Stimulated activated naive B cell treated with anti-CD40 and anti-IgM and Interleukin-4, amounts not matched to agents 10 μg/mL and 1 μg/mL and 100 μg/mL, for 72 hours (primary cell): ENCODE data around the gene EXO1.

Experiments used
- ATAC-seq, 2 donors: fragments of 150-1000 bp; cut with Tn5 transposase; replicated peaks; 2 replicates each; pipeline ENCODE4 v1.10.0; 2021; ENCODE audit warnings: moderate library complexity in 1 of 2
- DNase-seq: peaks from one replicate; pipeline ENCODE4 v3.0.0; 2021
- H3K27ac Mint-ChIP-seq: one replicate; pipeline ENCODE4 v1.8.0; 2022; ENCODE audit warnings: mild to moderate bottlenecking, mixed read lengths
- H3K27me3 Mint-ChIP-seq, 2 donors: one replicate each; pipeline ENCODE4 v1.8.0; 2022; ENCODE audit warnings: mixed read lengths in 2 of 2
- H3K36me3 Mint-ChIP-seq, 2 donors: one replicate each; pipeline ENCODE4 v1.8.0; 2022; ENCODE audit warnings: mixed read lengths in 2 of 2, mild to moderate bottlenecking in 1 of 2
- H3K4me1 Mint-ChIP-seq, 2 donors: one replicate each; pipeline ENCODE4 v1.8.0; 2022; ENCODE audit warnings: mixed read lengths in 2 of 2, mild to moderate bottlenecking in 1 of 2
- H3K4me3 Mint-ChIP-seq, 2 donors: one replicate each; pipeline ENCODE4 v1.8.0; 2022; ENCODE audit warnings: mild to moderate bottlenecking in 2 of 2, mixed read lengths in 2 of 2, moderate library complexity in 1 of 2
- H3K9me3 Mint-ChIP-seq, 2 donors: one replicate each; pipeline ENCODE4 v1.8.0; 2022; ENCODE audit warnings: mixed read lengths in 2 of 2, mild to moderate bottlenecking in 1 of 2

EXO1 gene

DNA sequence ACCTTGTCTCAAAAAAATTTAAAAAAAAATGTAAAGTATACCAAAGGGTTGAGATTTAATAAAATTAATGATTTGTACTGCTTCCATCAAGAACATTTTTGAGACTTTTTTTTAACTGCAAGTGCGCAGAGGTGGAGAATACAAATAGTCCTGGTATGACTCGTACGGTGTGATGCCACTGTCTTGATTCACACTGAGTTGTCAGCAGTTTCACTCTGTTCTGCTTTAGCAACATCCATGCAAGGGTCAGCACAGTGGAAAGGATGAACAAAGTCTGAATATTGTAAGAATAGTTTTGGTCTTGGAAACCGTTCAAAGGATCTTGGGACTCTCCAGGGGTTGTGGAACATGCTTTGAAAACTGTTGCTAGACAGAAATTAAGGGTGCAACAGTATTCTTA lies 40.2 kb downstream of the EXO1 start:
- no peaks in the 10 kb centered on the region for H3K9me3 Mint-ChIP-seq
- no peaks in the 10 kb centered on the region for H3K4me1 Mint-ChIP-seq
- DNase-seq = no peak
- H3K27me3 Mint-ChIP-seq = no peaks in the 10 kb centered on the region
- peaks cover 1 to 7% of the 10 kb centered on the region in 2 donors for H3K36me3 Mint-ChIP-seq
- H3K4me3 Mint-ChIP-seq = no peak overlapping the region
- H3K27ac Mint-ChIP-seq = no peak overlapping the region
- no peak for ATAC-seq

DNA sequence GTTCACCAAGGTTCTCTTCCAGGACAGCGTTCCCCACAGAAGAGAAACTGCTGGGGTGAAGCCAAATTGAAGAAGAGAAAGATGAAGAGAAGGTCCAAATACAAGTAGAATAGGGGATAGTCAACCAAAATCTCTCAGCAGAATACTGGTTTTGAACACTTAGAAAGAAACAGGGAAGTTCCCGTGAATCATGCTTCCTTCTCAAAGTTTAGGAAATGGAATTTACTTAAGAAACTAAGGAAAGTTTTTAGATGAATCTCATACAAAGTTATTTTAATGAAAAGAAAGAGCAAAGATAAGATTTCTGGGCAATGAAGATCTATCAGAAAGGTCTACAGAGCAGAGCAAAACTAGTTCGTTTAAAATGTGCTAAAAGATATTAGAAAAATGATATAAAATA lies 43.3 kb downstream of the EXO1 start:
- DNase-seq (no peak), ATAC-seq (no peak)
- H3K27me3 Mint-ChIP-seq = no peaks in the 10 kb centered on the region

DNA sequence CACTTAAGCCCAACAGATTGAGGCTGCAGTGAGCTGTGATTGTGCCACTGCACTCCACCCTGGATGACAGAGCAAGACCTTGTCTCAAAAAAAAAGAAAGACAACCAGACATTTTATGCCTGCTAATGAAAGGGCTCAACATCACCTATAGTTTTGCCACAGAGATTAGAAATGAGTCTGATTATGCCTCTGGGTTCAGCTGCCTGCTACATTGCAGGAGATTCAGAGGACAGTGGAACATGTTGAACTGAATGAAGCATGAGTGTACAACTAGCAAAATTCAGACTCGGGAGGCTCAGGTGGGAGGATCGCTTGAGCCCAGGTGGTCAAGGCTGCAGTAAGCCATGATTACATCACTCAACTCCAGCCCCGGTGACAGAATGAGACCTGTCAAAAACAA lies 46.0 kb downstream of the EXO1 start:
- ATAC-seq = no peak
- Mint-ChIP-seq H3K4me3 (no peak overlapping the region), H3K4me1 (peaks cover 7 to 9% of the 10 kb centered on the region in 2 donors), H3K27me3 (no peaks in the 10 kb centered on the region), H3K9me3 (no peaks in the 10 kb centered on the region), H3K27ac (no peak overlapping the region), H3K36me3 (peaks cover 0 to 3% of the 10 kb centered on the region in 2 donors)
- no peak for DNase-seq

More for the DNA sequence above, 43.3 kb downstream of the EXO1 start:
- Mint-ChIP-seq H3K4me3 (no peak overlapping the region), H3K27ac (no peak overlapping the region), H3K9me3 (no peaks in the 10 kb centered on the region), H3K4me1 (peaks cover 0 to 4% of the 10 kb centered on the region in 2 donors), H3K36me3 (peaks cover 0 to 3% of the 10 kb centered on the region in 2 donors)

DNA sequence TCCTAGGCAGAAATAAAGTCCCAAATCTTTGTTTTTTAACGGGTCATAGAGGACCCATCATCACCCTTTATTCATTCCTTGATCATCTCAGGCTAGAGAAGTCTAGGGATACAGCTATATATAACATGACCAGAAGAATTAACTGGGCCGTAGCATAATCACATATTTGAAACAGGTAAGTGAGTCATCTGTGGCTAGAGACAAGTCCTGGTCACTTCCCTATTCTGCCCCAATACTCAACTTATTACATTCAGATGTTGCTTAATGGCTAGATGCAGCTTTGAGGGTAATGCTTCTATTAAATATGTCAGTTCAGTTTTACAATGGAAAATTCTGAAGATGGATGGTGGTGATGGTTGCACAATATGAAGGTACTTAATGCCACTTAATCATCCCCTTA lies 47.0 kb downstream of the EXO1 start:
- Mint-ChIP-seq H3K27ac (peak overlapping the region; percentile 34), H3K9me3 (no peaks in the 10 kb centered on the region), H3K4me3 (no peak overlapping the region), H3K36me3 (no peaks in the 10 kb centered on the region), H3K4me1 (peaks cover 10 to 17% of the 10 kb centered on the region in 2 donors), H3K27me3 (no peaks in the 10 kb centered on the region)
- DNase-seq (no peak), ATAC-seq (peak; percentile 72 to 87)

DNA sequence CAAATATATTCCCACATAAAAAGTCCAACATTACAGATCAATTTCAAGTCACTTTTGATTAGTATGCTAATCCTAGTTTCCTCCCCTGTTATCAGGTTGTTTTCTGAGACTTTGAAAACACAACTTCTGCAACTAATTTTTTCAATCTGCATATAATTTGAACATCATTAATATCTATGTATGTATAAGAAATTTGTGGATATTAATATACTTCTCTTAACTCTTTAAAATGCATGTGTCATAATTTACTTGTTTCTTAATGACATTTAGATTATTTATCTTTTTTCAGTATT lies 48.6 kb downstream of the EXO1 start:
- DNase-seq (no peak), ATAC-seq (no peak)
- no peaks in the 10 kb centered on the region for H3K9me3 Mint-ChIP-seq
- no peaks in the 10 kb centered on the region for H3K36me3 Mint-ChIP-seq
- peaks cover 10 to 17% of the 10 kb centered on the region in 2 donors for H3K4me1 Mint-ChIP-seq
- no peaks in the 10 kb centered on the region for H3K27me3 Mint-ChIP-seq
- H3K27ac Mint-ChIP-seq = no peak overlapping the region
- H3K4me3 Mint-ChIP-seq = no peak overlapping the region

DNA sequence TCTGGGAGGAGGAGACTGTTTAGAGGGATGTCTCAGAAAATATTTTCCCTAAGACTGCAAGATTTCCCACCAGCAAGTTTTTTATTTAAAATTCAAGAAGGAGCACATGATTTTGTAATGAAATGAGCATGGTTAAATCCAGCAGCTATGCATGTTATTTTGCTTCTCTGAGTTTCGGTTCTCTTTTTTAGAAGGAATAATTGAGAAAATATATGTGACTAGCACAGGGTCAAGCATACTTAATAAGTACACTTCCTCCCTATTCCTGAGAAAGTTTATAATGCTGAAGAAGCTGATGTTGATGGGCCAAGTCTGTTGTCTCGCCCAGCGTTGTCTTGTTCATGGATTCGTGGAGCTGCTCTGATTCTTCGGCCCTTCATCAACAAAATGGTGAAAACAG lies 51.2 kb downstream of the EXO1 start:
- no peaks in the 10 kb centered on the region for H3K36me3 Mint-ChIP-seq
- H3K27me3 Mint-ChIP-seq = no peaks in the 10 kb centered on the region
- H3K9me3 Mint-ChIP-seq = no peaks in the 10 kb centered on the region
- H3K27ac Mint-ChIP-seq = no peak overlapping the region
- peak; percentile 66 to 67 for ATAC-seq
- peaks cover 10 to 17% of the 10 kb centered on the region in 2 donors for H3K4me1 Mint-ChIP-seq
- no peak for DNase-seq
- H3K4me3 Mint-ChIP-seq = no peak overlapping the region

DNA sequence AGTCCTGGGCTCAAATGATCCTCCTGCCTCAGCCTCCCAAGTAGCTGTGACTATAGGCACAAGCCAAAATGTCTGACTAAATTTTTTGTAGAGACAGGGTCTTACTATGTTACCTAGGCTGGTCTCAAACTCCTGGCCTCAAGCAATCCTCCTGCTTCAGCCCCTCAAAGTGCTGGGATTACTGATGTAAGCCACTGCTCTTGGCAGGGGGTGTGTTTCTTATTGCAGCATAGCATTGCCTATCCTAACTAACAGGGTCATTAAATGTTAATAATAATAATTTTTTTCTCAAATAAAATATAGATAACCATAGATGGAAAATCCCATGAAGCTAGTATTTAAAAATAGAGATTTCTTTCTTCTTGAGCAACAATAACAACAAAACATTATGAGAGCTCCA lies 52.4 kb downstream of the EXO1 start:
- Mint-ChIP-seq H3K9me3 (no peaks in the 10 kb centered on the region), H3K4me1 (peaks cover 6 to 17% of the 10 kb centered on the region in 2 donors), H3K27ac (no peak overlapping the region), H3K4me3 (no peak overlapping the region), H3K36me3 (no peaks in the 10 kb centered on the region), H3K27me3 (no peaks in the 10 kb centered on the region)
- ATAC-seq = no peak
- DNase-seq = no peak

- no peak for ATAC-seq
- Mint-ChIP-seq H3K4me1 (peaks cover 6 to 17% of the 10 kb centered on the region in 2 donors), H3K9me3 (no peaks in the 10 kb centered on the region), H3K36me3 (no peaks in the 10 kb centered on the region), H3K27me3 (no peaks in the 10 kb centered on the region), H3K4me3 (no peak overlapping the region), H3K27ac (no peak overlapping the region)
- no peak for DNase-seq
Measured at GRCh38 chr1:241902391-241903065, 54.5 kb downstream of the EXO1 start.

- no peak overlapping the region for H3K27ac Mint-ChIP-seq
- no peaks in the 10 kb centered on the region for H3K27me3 Mint-ChIP-seq
- ATAC-seq (no peak), DNase-seq (no peak)
- H3K9me3 Mint-ChIP-seq = peaks cover 0 to 3% of the 10 kb centered on the region in 2 donors
- H3K4me1 Mint-ChIP-seq = no peaks in the 10 kb centered on the region
- no peak overlapping the region for H3K4me3 Mint-ChIP-seq
- no peaks in the 10 kb centered on the region for H3K36me3 Mint-ChIP-seq
Measured at GRCh38 chr1:241916196-241916595, 68.2 kb downstream of the EXO1 start.

GRCh38 chr1:241917487-241917886 lies 69.5 kb downstream of the EXO1 start:
- Mint-ChIP-seq H3K4me1 (no peaks in the 10 kb centered on the region), H3K4me3 (no peak overlapping the region), H3K9me3 (peaks cover 0 to 3% of the 10 kb centered on the region in 2 donors), H3K27ac (no peak overlapping the region), H3K36me3 (no peaks in the 10 kb centered on the region), H3K27me3 (no peaks in the 10 kb centered on the region)
- DNase-seq (no peak), ATAC-seq (no peak)

DNA sequence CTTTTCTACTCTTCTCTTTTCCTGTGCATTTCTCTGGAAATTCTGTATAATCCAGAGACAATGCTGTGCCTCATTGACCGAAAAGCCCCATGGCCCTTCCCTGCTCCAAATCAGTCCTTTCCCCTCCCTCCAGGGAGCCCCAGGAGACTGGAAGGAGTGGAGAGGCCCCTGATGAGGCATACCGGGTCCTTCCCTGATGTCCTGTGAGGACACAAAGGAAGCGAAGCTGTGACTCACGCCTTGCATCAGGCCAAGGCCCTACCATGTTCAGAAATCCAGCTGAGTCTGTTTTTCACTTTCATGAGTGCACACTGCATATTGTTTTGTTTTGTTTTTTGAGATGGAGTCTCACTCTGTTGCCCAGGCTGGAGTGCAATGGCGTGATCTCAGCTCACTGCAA lies 70.9 kb downstream of the EXO1 start:
- H3K36me3 Mint-ChIP-seq = no peaks in the 10 kb centered on the region
- H3K4me3 Mint-ChIP-seq = no peak overlapping the region
- no peaks in the 10 kb centered on the region for H3K27me3 Mint-ChIP-seq
- ATAC-seq = no peak
- DNase-seq = no peak
- no peak overlapping the region for H3K27ac Mint-ChIP-seq
- H3K4me1 Mint-ChIP-seq = no peaks in the 10 kb centered on the region
- H3K9me3 Mint-ChIP-seq = peaks cover 0 to 3% of the 10 kb centered on the region in 2 donors

- Mint-ChIP-seq H3K27ac (no peak overlapping the region), H3K36me3 (no peaks in the 10 kb centered on the region), H3K4me3 (no peak overlapping the region), H3K4me1 (no peaks in the 10 kb centered on the region), H3K27me3 (no peaks in the 10 kb centered on the region), H3K9me3 (no peaks in the 10 kb centered on the region)
- DNase-seq = no peak
- ATAC-seq = no peak
Measured at GRCh38 chr1:241924080-241924808, 76.2 kb downstream of the EXO1 start.

DNA sequence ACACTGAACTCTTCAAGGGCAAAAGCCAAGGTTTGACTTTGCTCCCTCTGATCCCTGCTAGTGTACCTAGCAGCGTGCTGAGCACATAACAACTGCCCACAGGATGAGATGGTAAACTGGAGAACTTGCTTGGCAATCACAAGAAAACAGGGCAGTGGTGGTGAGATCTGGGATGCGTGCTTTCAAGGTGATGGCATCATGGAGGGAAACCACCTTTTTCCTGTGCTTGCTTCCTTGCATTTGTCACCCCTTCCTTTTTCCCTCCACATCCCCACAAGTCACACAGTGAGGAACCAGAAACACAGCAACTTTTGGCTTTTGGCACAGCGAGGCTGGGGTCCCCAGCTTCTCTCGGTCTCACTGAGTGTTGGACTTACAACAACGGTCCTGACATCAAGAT lies 78.1 kb downstream of the EXO1 start:
- H3K4me3 Mint-ChIP-seq = no peak overlapping the region
- H3K27ac Mint-ChIP-seq = no peak overlapping the region
- H3K36me3 Mint-ChIP-seq = no peaks in the 10 kb centered on the region
- no peaks in the 10 kb centered on the region for H3K4me1 Mint-ChIP-seq
- DNase-seq (no peak), ATAC-seq (no peak)
- no peaks in the 10 kb centered on the region for H3K9me3 Mint-ChIP-seq
- peaks cover 0 to under 1% of the 10 kb centered on the region in 2 donors for H3K27me3 Mint-ChIP-seq

GRCh38 chr1:241927321-241927720 lies 79.3 kb downstream of the EXO1 start:
- Mint-ChIP-seq H3K4me1 (no peaks in the 10 kb centered on the region), H3K27me3 (peaks cover 0 to 12% of the 10 kb centered on the region in 2 donors), H3K4me3 (no peak overlapping the region), H3K36me3 (no peaks in the 10 kb centered on the region), H3K9me3 (no peaks in the 10 kb centered on the region), H3K27ac (no peak overlapping the region)
- DNase-seq (no peak), ATAC-seq (no peak)

- Mint-ChIP-seq H3K4me3 (no peak overlapping the region), H3K9me3 (no peaks in the 10 kb centered on the region), H3K27me3 (peaks cover 5 to 24% of the 10 kb centered on the region in 2 donors), H3K36me3 (no peaks in the 10 kb centered on the region), H3K27ac (no peak overlapping the region), H3K4me1 (no peaks in the 10 kb centered on the region)
- no peak for ATAC-seq
- no peak for DNase-seq
Measured at GRCh38 chr1:241932845-241933244, 84.8 kb downstream of the EXO1 start.
